Mesenchymal stem cell (in vitro differentiated cells and primary cell): ENCODE measurements around the gene OPCML.

ENCODE experiments used
- DNase-seq: peaks from one replicate; pipeline ENCODE4 v3.0.0-alpha.2; 2013
- H2AFZ ChIP-seq: one replicate; pipeline ENCODE4 v1.6.1; 2013; ENCODE audit warnings: low read depth, mild to moderate bottlenecking, control low read depth, inconsistent platforms, low read length, moderate library complexity
- H2AK5ac ChIP-seq: 2 replicates; pipeline ENCODE4 v1.6.1; 2013; ENCODE audit warnings: low read length, moderate library complexity, mild to moderate bottlenecking, inconsistent platforms; ENCODE audit not compliant: severe bottlenecking
- H2BK120ac ChIP-seq: one replicate; pipeline ENCODE4 v1.6.1; 2013; ENCODE audit warnings: low read depth, mild to moderate bottlenecking, inconsistent platforms, low read length, moderate library complexity
- H2BK12ac ChIP-seq, 2 experiments: one replicate each; pipeline ENCODE4 v1.6.1; 2013; ENCODE audit warnings: inconsistent platforms in 2 of 2, low read length in 2 of 2, mild to moderate bottlenecking in 2 of 2, moderate library complexity in 2 of 2, control low read depth in 1 of 2
- H2BK15ac ChIP-seq: one replicate; pipeline ENCODE4 v1.6.1; 2013; ENCODE audit warnings: mild to moderate bottlenecking, low read depth, inconsistent platforms; ENCODE audit not compliant: poor library complexity, severe bottlenecking
- H2BK5ac ChIP-seq: 2 replicates; pipeline ENCODE4 v1.6.1; 2013; ENCODE audit warnings: low read depth, mild to moderate bottlenecking, low read length, control low read depth, inconsistent platforms; ENCODE audit not compliant: poor library complexity, severe bottlenecking
- H3K14ac ChIP-seq, 2 experiments: one replicate each; pipeline ENCODE4 v1.6.1; 2013; ENCODE audit warnings: inconsistent platforms in 2 of 2, low read length in 2 of 2, control low read depth in 1 of 2, mild to moderate bottlenecking in 1 of 2, moderate library complexity in 1 of 2
- H3K18ac ChIP-seq, 2 experiments: one replicate each; pipeline ENCODE4 v1.6.1; 2013; ENCODE audit warnings: inconsistent platforms in 2 of 2, low read length in 2 of 2, control low read depth in 1 of 2, low read depth in 1 of 2, mild to moderate bottlenecking in 1 of 2
- H3K23ac ChIP-seq, 2 experiments: one replicate each; pipeline ENCODE4 v1.6.1; 2013; ENCODE audit warnings: inconsistent platforms in 2 of 2, low read length in 2 of 2, mild to moderate bottlenecking in 2 of 2, moderate library complexity in 2 of 2, control low read depth in 1 of 2
- H3K27ac ChIP-seq: 2 replicates; pipeline ENCODE4 v1.5.1; 2013; ENCODE audit warnings: mild to moderate bottlenecking, moderate library complexity, low read length, control low read depth, inconsistent platforms; ENCODE audit not compliant: poor library complexity, severe bottlenecking
- H3K27me3 ChIP-seq, 2 experiments: 2 replicates each; pipeline versions ENCODE4 v1.6.1 to v1.7.0; 2013; ENCODE audit warnings: low read length in 2 of 2, mild to moderate bottlenecking in 2 of 2, moderate library complexity in 2 of 2, control low read depth in 1 of 2, inconsistent platforms in 1 of 2; ENCODE audit not compliant: control insufficient read depth in 1 of 2, insufficient read depth in 1 of 2
- H3K36me3 ChIP-seq, 2 experiments: 2 replicates each; pipeline versions ENCODE4 v1.6.1 to v1.7.0; 2013; ENCODE audit warnings: low read length in 2 of 2, control low read depth in 1 of 2, inconsistent platforms in 1 of 2, low read depth in 1 of 2, mild to moderate bottlenecking in 1 of 2; ENCODE audit not compliant: insufficient read depth in 2 of 2, control insufficient read depth in 1 of 2
- H3K4ac ChIP-seq, 2 experiments: one replicate each; pipeline ENCODE4 v1.6.1; 2013; ENCODE audit warnings: inconsistent platforms in 2 of 2, low read length in 2 of 2, mild to moderate bottlenecking in 2 of 2, moderate library complexity in 2 of 2, control low read depth in 1 of 2, low read depth in 1 of 2
- H3K4me1 ChIP-seq: 2 replicates; pipeline ENCODE4 v1.6.1; 2013; ENCODE audit warnings: low read depth, low read length, control low read depth; ENCODE audit not compliant: control insufficient read depth, insufficient read depth
- H3K4me2 ChIP-seq: 2 replicates; pipeline ENCODE4 v1.6.1; 2013; ENCODE audit warnings: low read length, mild to moderate bottlenecking, inconsistent platforms; ENCODE audit not compliant: poor library complexity, severe bottlenecking
- H3K4me3 ChIP-seq, 2 experiments: 2 replicates each; pipeline versions ENCODE4 v1.5.1 to v1.7.0; 2013; ENCODE audit warnings: low read length in 2 of 2, mild to moderate bottlenecking in 2 of 2, control low read depth in 1 of 2, low read depth in 1 of 2; ENCODE audit not compliant: insufficient read depth in 1 of 2
- H3K79me1 ChIP-seq: replicated peaks from 2 replicates; pipeline ENCODE4 v1.6.1; 2013; ENCODE audit warnings: mild to moderate bottlenecking, control low read depth, low read length, inconsistent platforms; ENCODE audit not compliant: poor library complexity, severe bottlenecking
- H3K9ac ChIP-seq: 2 replicates; pipeline ENCODE4 v1.7.0; 2013; ENCODE audit warnings: mild to moderate bottlenecking, low read length, moderate library complexity
- H3K9me3 ChIP-seq: 2 replicates; pipeline ENCODE4 v1.7.0; 2013; ENCODE audit warnings: mild to moderate bottlenecking, low read length; ENCODE audit not compliant: control insufficient read depth
- H4K8ac ChIP-seq: one replicate; pipeline ENCODE4 v1.6.1; 2013; ENCODE audit warnings: inconsistent platforms, mild to moderate bottlenecking, low read length, moderate library complexity
- H4K91ac ChIP-seq: one replicate; pipeline ENCODE4 v1.6.1; 2013; ENCODE audit warnings: mild to moderate bottlenecking, low read length, inconsistent platforms
- WGBS: methylation state at CpG from one replicate; pipeline ENCODE4 v1.1.7; 2013; ENCODE audit warnings: mixed read lengths; 5-methylcytosine and 5-hydroxymethylcytosine counted together

Gene OPCML

DNA sequence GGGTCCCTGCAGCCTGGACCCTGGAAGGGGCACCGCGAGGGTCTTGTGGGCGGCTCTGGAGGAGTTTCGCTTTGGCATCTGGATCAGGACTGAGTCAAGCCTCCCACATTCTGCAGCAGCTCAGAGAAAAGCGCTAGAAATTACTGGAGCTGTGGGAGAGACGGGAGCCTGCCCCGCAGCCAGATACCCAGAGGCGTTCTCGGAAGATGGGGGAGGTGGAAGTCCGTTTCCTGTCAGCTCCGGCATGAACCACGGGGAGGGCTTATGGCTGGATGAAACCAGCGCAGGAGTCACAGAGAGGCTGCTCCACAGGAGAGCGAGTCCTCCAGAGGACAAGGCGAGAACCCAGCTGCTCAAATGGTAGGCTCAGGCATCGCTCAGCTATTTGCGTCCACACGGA, 379.3 kb downstream of the OPCML start:
- Histone ChIP-seq H2BK120ac (no peak overlapping the region), H3K4ac (no peak overlapping the region), H4K91ac (no peak overlapping the region), H2AK5ac (no peak overlapping the region), H3K18ac (no peak overlapping the region), H3K36me3 (no peaks in the 10 kb centered on the region), H3K9me3 (no peaks in the 10 kb centered on the region), H3K79me1 (no peaks in the 10 kb centered on the region), H3K27ac (no peak overlapping the region), H4K8ac (no peak overlapping the region), H2BK15ac (no peak overlapping the region), H3K14ac (no peak overlapping the region), H2AFZ (no peak overlapping the region), H3K4me3 (no peak overlapping the region), H3K27me3 (peaks cover 0 to 36% of the 10 kb centered on the region in 2 experiments), H2BK12ac (no peak overlapping the region), H2BK5ac (no peak overlapping the region), H3K4me2 (no peak overlapping the region), H3K23ac (no peak overlapping the region), H3K4me1 (no peaks in the 10 kb centered on the region), H3K9ac (no peak overlapping the region)
- 61% methylated on average over 18 of the region's 18 CpGs for WGBS
- DNase-seq, result no peak

DNA sequence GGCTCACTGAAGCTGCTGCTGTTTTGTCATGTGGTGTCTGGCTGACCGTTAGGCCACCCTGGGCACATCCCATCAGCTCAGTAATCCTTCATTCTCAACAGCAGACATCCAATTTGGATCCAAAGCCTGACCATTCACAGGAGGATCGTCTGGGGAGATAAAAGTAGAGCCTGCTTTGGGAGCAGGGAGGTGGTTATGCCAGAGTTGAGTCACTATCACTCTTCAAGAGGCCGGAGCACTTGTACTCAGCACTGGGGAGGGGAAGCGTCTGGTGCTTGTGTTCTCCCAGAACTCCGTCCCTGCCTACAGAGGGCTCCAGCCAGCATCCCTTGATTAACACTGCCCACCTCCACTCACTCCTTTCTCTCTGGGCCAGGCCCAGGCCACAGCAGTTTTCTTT, 382.6 kb downstream of the OPCML start:
- no peak overlapping the region for H3K4me3 ChIP-seq
- no peak overlapping the region for H2AFZ ChIP-seq
- H3K79me1 ChIP-seq, result no peaks in the 10 kb centered on the region
- no peak overlapping the region for H4K8ac ChIP-seq
- no peak overlapping the region for H2BK120ac ChIP-seq
- H2AK5ac ChIP-seq, result no peak overlapping the region
- H3K4ac ChIP-seq, result no peak overlapping the region
- H2BK15ac ChIP-seq, result no peak overlapping the region
- no peak overlapping the region for H3K14ac ChIP-seq
- peaks cover 0 to 13% of the 10 kb centered on the region in 2 experiments for H3K27me3 ChIP-seq
- H4K91ac ChIP-seq, result no peak overlapping the region
- no peaks in the 10 kb centered on the region for H3K36me3 ChIP-seq
- H3K18ac ChIP-seq, result no peak overlapping the region
- H3K4me2 ChIP-seq, result no peak overlapping the region
- no peaks in the 10 kb centered on the region for H3K9me3 ChIP-seq
- WGBS, result 39% methylated on average over 5 of the region's 5 CpGs
- no peak overlapping the region for H3K9ac ChIP-seq
- H3K4me1 ChIP-seq, result no peaks in the 10 kb centered on the region
- no peak overlapping the region for H2BK12ac ChIP-seq
- no peak overlapping the region for H2BK5ac ChIP-seq
- H3K27ac ChIP-seq, result no peak overlapping the region
- no peak for DNase-seq
- no peak overlapping the region for H3K23ac ChIP-seq

- H3K18ac ChIP-seq, result no peak overlapping the region
- H3K27me3 ChIP-seq, result peaks cover 0 to 9% of the 10 kb centered on the region in 2 experiments
- H3K79me1 ChIP-seq, result no peaks in the 10 kb centered on the region
- 93% methylated on average over 8 of the region's 8 CpGs for WGBS
- no peak overlapping the region for H3K23ac ChIP-seq
- no peaks in the 10 kb centered on the region for H3K36me3 ChIP-seq
- H3K14ac ChIP-seq, result no peak overlapping the region
- no peak overlapping the region for H4K91ac ChIP-seq
- no peak for DNase-seq
- H3K27ac ChIP-seq, result no peak overlapping the region
- no peak overlapping the region for H3K4ac ChIP-seq
- no peak overlapping the region for H3K4me3 ChIP-seq
- no peaks in the 10 kb centered on the region for H3K9me3 ChIP-seq
- no peak overlapping the region for H4K8ac ChIP-seq
- no peak overlapping the region for H2AFZ ChIP-seq
- no peak overlapping the region for H2BK120ac ChIP-seq
- no peak overlapping the region for H3K9ac ChIP-seq
- H3K4me2 ChIP-seq, result no peak overlapping the region
- H2AK5ac ChIP-seq, result no peak overlapping the region
- H3K4me1 ChIP-seq, result no peaks in the 10 kb centered on the region
- H2BK12ac ChIP-seq, result no peak overlapping the region
- no peak overlapping the region for H2BK15ac ChIP-seq
- no peak overlapping the region for H2BK5ac ChIP-seq
Observed at GRCh38 chr11:133147625-133148024, 384.7 kb downstream of the OPCML start.

- Histone ChIP-seq H3K36me3 (no peaks in the 10 kb centered on the region), H3K4me3 (no peak overlapping the region), H3K4me1 (no peaks in the 10 kb centered on the region), H3K4ac (no peak overlapping the region), H3K4me2 (no peak overlapping the region), H3K9ac (no peak overlapping the region), H2BK120ac (no peak overlapping the region), H3K27ac (no peak overlapping the region), H3K79me1 (no peaks in the 10 kb centered on the region), H2AK5ac (no peak overlapping the region), H2BK5ac (no peak overlapping the region), H4K91ac (no peak overlapping the region), H2BK15ac (no peak overlapping the region), H4K8ac (no peak overlapping the region), H3K27me3 (peaks cover 0 to 9% of the 10 kb centered on the region in 2 experiments), H3K18ac (no peak overlapping the region), H3K9me3 (no peaks in the 10 kb centered on the region), H2AFZ (no peak overlapping the region), H2BK12ac (no peak overlapping the region), H3K23ac (no peak overlapping the region), H3K14ac (no peak overlapping the region)
- WGBS, result 66% methylated on average over 6 of the region's 7 CpGs
- no peak for DNase-seq
Observed at GRCh38 chr11:133146697-133147306, 385.5 kb downstream of the OPCML start.
